ENCODE results near the gene MCUR1. TPM values are rescaled to one million over a fixed set of nuclear protein-coding genes. Genes with fewer than 3 reads are reported as not detected.

The MCUR1 gene
- total RNA-seq, 3 donors from 2014 or later: 43.2 to 47.1 (median 44.2) TPM

DNA sequence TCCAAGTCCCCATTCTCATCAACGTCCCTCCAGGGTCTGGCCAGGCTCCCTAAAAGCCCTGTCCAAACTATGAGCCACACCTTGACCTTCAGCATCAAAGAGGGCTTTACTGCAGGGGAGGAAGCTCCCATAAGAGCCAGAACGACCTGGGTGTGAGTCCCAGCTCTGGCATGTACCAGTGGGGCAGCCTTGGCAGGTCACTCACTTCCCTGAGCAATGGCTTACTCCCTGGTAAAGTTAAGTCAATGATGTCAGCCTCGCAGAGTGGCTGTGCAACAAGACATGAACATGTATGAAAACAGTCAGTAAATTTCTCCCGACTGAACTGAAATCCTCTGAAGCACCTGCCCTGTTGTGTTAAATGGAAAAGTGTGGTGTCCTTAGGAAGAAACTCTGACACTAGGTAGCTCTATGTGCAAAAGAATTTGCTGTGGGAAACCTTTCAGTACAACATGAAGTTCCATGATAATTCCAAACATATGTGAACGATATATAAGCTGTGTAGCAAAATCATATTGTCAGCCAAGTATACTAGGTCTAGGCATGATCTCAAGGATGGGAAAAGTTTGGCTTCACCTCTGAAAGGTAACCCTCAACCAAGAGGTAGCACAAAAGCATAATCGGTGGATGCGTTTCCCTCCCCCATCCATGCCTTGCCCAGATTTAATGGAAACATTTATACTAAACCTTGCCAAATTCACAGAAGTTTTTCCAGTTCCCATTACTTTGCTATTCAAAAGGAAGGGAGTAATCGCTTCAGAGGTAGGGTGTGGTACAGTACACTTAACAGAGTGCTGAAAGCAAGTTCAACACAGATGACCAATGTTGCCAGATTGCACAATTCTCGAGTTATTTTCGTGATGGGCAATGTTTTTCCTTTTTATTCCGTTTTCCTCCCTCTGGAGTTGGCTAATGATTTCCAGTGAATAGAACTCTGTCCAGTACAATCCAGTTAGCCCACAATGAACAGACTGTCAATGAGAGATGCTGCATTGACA lies 53.8 kb downstream of the MCUR1 start:
- ATAC-seq (no peak), DNase-seq (no peak)
- peaks cover 35% of the 10 kb centered on the region for H3K4me1 Mint-ChIP-seq (ENCODE audit: low read depth)
- H3K4me3 Mint-ChIP-seq: no peak overlapping the region
- no peaks in the 10 kb centered on the region for H3K27me3 Mint-ChIP-seq (ENCODE audit: low read depth)
- no peaks in the 10 kb centered on the region for H3K9me3 Mint-ChIP-seq
- H3K36me3 Mint-ChIP-seq (ENCODE audit: insufficient read depth): no peaks in the 10 kb centered on the region

DNA sequence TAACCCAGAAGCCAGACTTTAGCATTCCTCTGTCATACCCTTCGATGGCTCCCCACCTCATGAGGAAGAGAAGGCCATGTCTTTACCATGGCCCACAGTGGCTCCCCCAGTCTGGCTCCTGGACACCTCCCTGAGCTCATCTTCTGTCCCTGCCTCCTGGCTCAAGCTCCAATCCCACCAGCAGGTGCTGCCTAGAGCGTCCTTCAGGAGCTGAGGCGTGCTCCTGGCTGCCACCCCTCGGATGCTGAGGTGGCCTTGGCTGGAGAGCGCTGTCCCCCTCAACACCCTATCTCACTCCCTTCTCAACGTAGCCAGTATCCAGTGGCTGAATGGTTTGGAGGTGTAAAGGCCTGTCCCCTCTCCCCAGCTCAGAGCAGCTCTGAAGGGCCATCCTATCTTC lies 55.3 kb downstream of the MCUR1 start:
- peaks cover 33% of the 10 kb centered on the region for H3K4me1 Mint-ChIP-seq (ENCODE audit: low read depth)
- H3K9me3 Mint-ChIP-seq: no peaks in the 10 kb centered on the region
- H3K4me3 Mint-ChIP-seq: no peak overlapping the region
- ATAC-seq (no peak), DNase-seq (no peak)
- H3K27me3 Mint-ChIP-seq (ENCODE audit: low read depth): no peaks in the 10 kb centered on the region
- no peaks in the 10 kb centered on the region for H3K36me3 Mint-ChIP-seq (ENCODE audit: insufficient read depth)

DNA sequence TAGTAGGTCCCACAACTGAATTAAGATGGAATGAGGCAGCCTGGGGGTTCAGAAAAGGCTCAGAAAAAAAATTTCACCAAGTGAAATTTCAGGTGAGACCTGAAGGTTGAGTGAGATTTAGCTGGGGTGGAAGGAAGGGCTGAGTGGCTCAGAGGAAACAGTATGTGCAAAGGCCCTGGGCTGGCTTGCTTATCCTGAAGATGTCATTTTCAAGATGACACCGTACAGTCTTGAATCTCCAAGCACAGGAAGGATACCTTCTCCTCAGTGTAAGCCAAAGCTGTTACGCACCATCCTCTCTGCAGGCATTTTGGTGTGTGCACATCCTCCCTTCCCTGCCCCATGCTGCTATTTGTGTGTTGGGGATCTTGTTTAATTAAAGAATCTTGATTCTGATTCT lies 59.7 kb downstream of the MCUR1 start:
- no peaks in the 10 kb centered on the region for H3K36me3 Mint-ChIP-seq (ENCODE audit: insufficient read depth)
- no peak for ATAC-seq
- no peaks in the 10 kb centered on the region for H3K9me3 Mint-ChIP-seq
- H3K4me1 Mint-ChIP-seq (ENCODE audit: low read depth): peaks cover 7% of the 10 kb centered on the region
- H3K4me3 Mint-ChIP-seq: no peak overlapping the region
- DNase-seq: no peak
- H3K27me3 Mint-ChIP-seq (ENCODE audit: low read depth): no peaks in the 10 kb centered on the region

DNA sequence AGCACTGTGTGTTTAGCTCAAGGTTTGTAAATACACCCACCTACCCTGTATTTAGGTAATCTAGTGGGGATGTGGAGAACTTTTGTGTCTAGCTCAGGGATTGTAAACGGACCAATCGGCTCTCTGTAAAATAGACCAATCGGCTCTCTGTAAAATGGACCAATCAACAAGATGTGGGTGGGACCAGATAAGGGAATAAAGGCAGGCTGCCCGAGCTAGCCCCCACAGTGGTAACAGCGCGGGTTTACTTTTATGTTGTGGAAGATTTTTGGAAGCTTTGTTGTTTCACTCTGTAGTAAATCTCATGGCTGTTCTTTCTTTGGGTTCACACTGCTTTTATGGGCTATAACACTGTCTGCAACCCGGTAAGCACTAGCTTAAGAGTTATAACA lies 70.6 kb downstream of the MCUR1 start:
- Mint-ChIP-seq H3K27me3 (ENCODE audit: low read depth) (no peaks in the 10 kb centered on the region), H3K4me1 (ENCODE audit: low read depth) (peaks cover 9% of the 10 kb centered on the region), H3K36me3 (ENCODE audit: insufficient read depth) (no peaks in the 10 kb centered on the region), H3K4me3 (no peak overlapping the region), H3K9me3 (no peaks in the 10 kb centered on the region)
- DNase-seq (no peak), ATAC-seq (no peak)

DNA sequence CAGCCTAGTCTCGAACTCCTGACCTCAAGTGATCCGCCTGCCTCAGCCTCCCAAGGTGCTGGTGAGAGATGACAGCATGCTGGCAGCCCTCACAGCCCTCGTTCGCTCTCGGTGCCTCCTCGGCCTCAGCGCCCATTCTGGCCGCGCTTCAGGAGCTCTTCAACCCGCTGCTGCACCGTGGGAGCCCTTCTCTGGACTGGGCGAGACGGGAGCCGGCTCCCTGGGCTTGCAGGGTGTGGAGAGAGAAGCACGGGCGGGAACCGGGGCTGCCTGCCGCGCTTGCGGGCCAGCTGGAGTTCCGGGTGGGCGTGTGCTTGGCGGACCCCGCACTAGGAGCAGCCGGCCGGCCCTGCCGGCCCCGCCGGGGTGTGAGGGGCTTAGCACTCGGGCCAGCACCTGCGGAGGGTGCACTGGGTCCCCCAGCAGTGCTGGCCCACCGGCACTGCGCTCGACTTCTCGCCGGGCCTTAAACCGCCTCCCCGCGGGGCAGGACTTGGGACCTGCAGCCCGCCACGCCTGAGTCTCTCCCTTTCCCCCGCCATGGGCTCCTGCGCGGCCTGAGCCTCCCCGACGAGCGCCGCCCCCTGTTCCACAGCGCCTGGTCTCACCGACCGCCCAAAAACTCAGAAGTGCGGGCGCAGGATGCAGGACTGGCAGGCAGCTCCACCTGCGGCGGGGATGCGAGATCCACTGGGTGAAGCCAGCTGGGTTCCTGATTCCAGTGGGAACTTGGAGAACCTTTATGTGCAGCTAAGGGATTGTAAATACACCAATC lies 71.2 kb downstream of the MCUR1 start:
- H3K9me3 Mint-ChIP-seq: no peaks in the 10 kb centered on the region
- DNase-seq: no peak
- no peak overlapping the region for H3K4me3 Mint-ChIP-seq
- H3K4me1 Mint-ChIP-seq (ENCODE audit: low read depth): peaks cover 6% of the 10 kb centered on the region
- no peaks in the 10 kb centered on the region for H3K36me3 Mint-ChIP-seq (ENCODE audit: insufficient read depth)
- no peak for ATAC-seq
- H3K27me3 Mint-ChIP-seq (ENCODE audit: low read depth): no peaks in the 10 kb centered on the region

DNA sequence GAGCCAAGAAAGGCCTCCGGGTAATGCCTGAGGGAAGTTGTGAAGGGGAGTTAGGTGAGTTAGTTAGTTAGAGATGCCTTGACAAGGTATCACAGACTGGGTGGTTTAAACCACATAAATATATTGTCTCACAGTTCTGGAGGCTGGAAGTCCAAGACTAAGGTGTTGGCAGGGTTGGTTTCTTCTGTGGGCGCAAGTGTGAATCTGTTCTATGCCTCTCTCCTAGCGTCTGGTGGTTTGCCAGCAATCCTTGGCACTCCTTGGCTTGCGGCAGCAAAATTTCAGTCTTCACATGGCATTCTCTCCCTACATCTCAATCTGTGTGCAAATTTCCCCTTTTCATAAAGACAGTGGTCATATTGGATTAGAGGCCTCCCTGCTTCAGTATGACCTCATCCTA lies 73.0 kb downstream of the MCUR1 start:
- DNase-seq (no peak), ATAC-seq (no peak)
- Mint-ChIP-seq H3K36me3 (ENCODE audit: insufficient read depth) (no peaks in the 10 kb centered on the region), H3K4me3 (no peak overlapping the region), H3K27me3 (ENCODE audit: low read depth) (no peaks in the 10 kb centered on the region), H3K4me1 (ENCODE audit: low read depth) (no peaks in the 10 kb centered on the region), H3K9me3 (no peaks in the 10 kb centered on the region)

Other genes starting within 250 kb of the MCUR1 start
- 1 to 10 TPM; 6.5 to 7.8 (median 7.1) TPM for gene SIRT5, start 240.0 kb downstream of the MCUR1 start, total RNA-seq
- 100 to 1,000 TPM; 194 to 213 (median 201) TPM for gene NOL7, start 199.2 kb downstream of the MCUR1 start, total RNA-seq
- 10 to 100 TPM; 49.2 to 61.3 (median 51.9) TPM for gene RANBP9, start 102.7 kb downstream of the MCUR1 start, total RNA-seq
- gene RNF182, start 110.4 kb upstream of the MCUR1 start, total RNA-seq: under 1 TPM in 1 of 3 donors, not detected in 2; 0.08 TPM